ENCODE results near the gene CCNO.

- TF ChIP-seq CTCF (IDR thresholded peaks at IDR 0.05) (no peak), POLR2A (IDR thresholded peaks at IDR 0.05) (no peak)
Measured at GRCh38 chr5:55231919-55232270, 1.5 kb downstream of the CCNO start.
